Measurements from ENCODE around the gene RBMS3. TPM values are rescaled to one million over a fixed set of nuclear protein-coding genes. Genes with fewer than 3 reads are reported as not detected.

Gene RBMS3
- total and polyA plus RNA-seq, 2 of the 13 experiments (the other 11 are each of a cell fraction or from before 2014, with no cell fraction given): not detected

- TF ChIP-seq AHDC1 (CRISPR knock-in tag; IDR thresholded peaks at IDR 0.05; ENCODE audit: borderline replicate concordance) (0 out of 2 replicates have a peak, but pooled peaks have one; percentile 25), ARHGAP35 (CRISPR knock-in tag; IDR thresholded peaks at IDR 0.05; ENCODE audit: borderline replicate concordance) (no peak), PAXIP1 (CRISPR knock-in tag; conservative IDR thresholded peaks at IDR 0.05) (peak; percentile 42), KDM5A (IDR thresholded peaks at IDR 0.05; ENCODE audit: borderline replicate concordance, low read length) (no peak), DMTF1 (CRISPR knock-in tag; IDR thresholded peaks at IDR 0.05) (no peak), EHMT2 (IDR thresholded peaks at IDR 0.05; ENCODE audit: borderline replicate concordance, low read depth, low read length) (peak; percentile 18; the same call in 1 of the 2 replicates), MIER3 (CRISPR knock-in tag; IDR thresholded peaks at IDR 0.05; ENCODE audit: borderline replicate concordance) (no peak), JDP2 (CRISPR knock-in tag; IDR thresholded peaks at IDR 0.05; ENCODE audit: borderline replicate concordance) (no peak), SP4 (CRISPR knock-in tag; IDR thresholded peaks at IDR 0.05) (no peak), CREB3 (CRISPR knock-in tag; IDR thresholded peaks at IDR 0.05) (no peak), EP300 (IDR thresholded peaks at IDR 0.05; ENCODE audit: low read depth in 2 of 2, low read length in 2 of 2) (peak in 1 of 2 experiments; percentile 26; a peak in 1 of 4 replicates), EP300 (CRISPR knock-in tag; IDR thresholded peaks at IDR 0.05; ENCODE audit: borderline replicate concordance) (no peak), CEBPG (CRISPR knock-in tag; IDR thresholded peaks at IDR 0.05) (peak; percentile 76)
Observed at GRCh38 chr3:29291260-29291981, 10.6 kb downstream of the RBMS3 start (continued).
